ENCODE results near the gene DDX54.
"Not testable (repeated sequence)": the region's sequence is repeated elsewhere in the genome, so short reads cannot be mapped to it uniquely, and the experiment has no call there.

The DDX54 gene

GRCh38 chr12:113154351-113154973, 30.8 kb downstream of the DDX54 start:
- H3K4me3 ChIP-seq (ENCODE audit: low read length): peak overlapping the region; percentile 29; the same call in 1 of the 2 replicates
- no peak for TF ChIP-seq ZNF274 (IDR thresholded peaks at IDR 0.05; ENCODE audit: low read depth, low read length)

- TF ChIP-seq ZNF274 (IDR thresholded peaks at IDR 0.05; ENCODE audit: low read depth, low read length): no peak
Observed at GRCh38 chr12:113152835-113153814, 32.2 kb downstream of the DDX54 start.

GRCh38 chr12:113152196-113152834, 33.0 kb downstream of the DDX54 start:
- H3K4me3 ChIP-seq (ENCODE audit: low read length): no peak overlapping the region; the same call in 1 of the 2 replicates
- TF ChIP-seq ZNF274 (IDR thresholded peaks at IDR 0.05; ENCODE audit: low read depth, low read length): no peak

More at GRCh38 chr12:113152835-113153814, 32.2 kb downstream of the DDX54 start:
- H3K4me3 ChIP-seq (ENCODE audit: low read length): peak overlapping the region; percentile 38; the same call in 1 of the 2 replicates

- no peak for TF ChIP-seq ZNF274 (IDR thresholded peaks at IDR 0.05; ENCODE audit: low read depth, low read length)
- H3K4me3 ChIP-seq (ENCODE audit: low read length): no peak overlapping the region
Observed at GRCh38 chr12:113151655-113152054, 33.6 kb downstream of the DDX54 start.

GRCh38 chr12:113149361-113150150, 35.7 kb downstream of the DDX54 start, which contains the start of gene CFAP73:
Gene CFAP73 (plus strand): TSS chr12:113149724. CDS start chr12:113149858, 134 bp downstream.
- H3K4me3 ChIP-seq (ENCODE audit: low read length): no peak within 1 kb of the TSS
- TF ChIP-seq ZNF274 (IDR thresholded peaks at IDR 0.05; ENCODE audit: low read depth, low read length): no peak

- no peak overlapping the region for H3K4me3 ChIP-seq (ENCODE audit: low read length)
- TF ChIP-seq ZNF274 (IDR thresholded peaks at IDR 0.05; ENCODE audit: low read depth, low read length): no peak
Observed at GRCh38 chr12:113146999-113147398, 38.3 kb downstream of the DDX54 start.

- no peak for TF ChIP-seq ZNF274 (IDR thresholded peaks at IDR 0.05; ENCODE audit: low read depth, low read length)
- H3K4me3 ChIP-seq (ENCODE audit: low read length): no peak overlapping the region
Observed at GRCh38 chr12:113145720-113146551, 39.3 kb downstream of the DDX54 start.

GRCh38 chr12:113144806-113145205, 40.5 kb downstream of the DDX54 start:
- H3K4me3 ChIP-seq (ENCODE audit: low read length): no peak overlapping the region
- no peak for TF ChIP-seq ZNF274 (IDR thresholded peaks at IDR 0.05; ENCODE audit: low read depth, low read length)

- H3K4me3 ChIP-seq (ENCODE audit: low read length): no peak overlapping the region
- TF ChIP-seq ZNF274 (IDR thresholded peaks at IDR 0.05; ENCODE audit: low read depth, low read length): no peak
Observed at GRCh38 chr12:113143959-113144358, 41.3 kb downstream of the DDX54 start.

GRCh38 chr12:113142886-113143332, 42.4 kb downstream of the DDX54 start:
- no peak overlapping the region for H3K4me3 ChIP-seq (ENCODE audit: low read length)
- no peak for TF ChIP-seq ZNF274 (IDR thresholded peaks at IDR 0.05; ENCODE audit: low read depth, low read length)

- TF ChIP-seq ZNF274 (IDR thresholded peaks at IDR 0.05; ENCODE audit: low read depth, low read length): no peak
- H3K4me3 ChIP-seq (ENCODE audit: low read length): no peak overlapping the region
Observed at GRCh38 chr12:113142173-113142885, 42.9 kb downstream of the DDX54 start.

- H3K4me3 ChIP-seq (ENCODE audit: low read length): not testable (repeated sequence)
Observed at GRCh38 chr12:113141716-113142115, 43.6 kb downstream of the DDX54 start.
